ENCODE results near the gene OSR1.

DNA sequence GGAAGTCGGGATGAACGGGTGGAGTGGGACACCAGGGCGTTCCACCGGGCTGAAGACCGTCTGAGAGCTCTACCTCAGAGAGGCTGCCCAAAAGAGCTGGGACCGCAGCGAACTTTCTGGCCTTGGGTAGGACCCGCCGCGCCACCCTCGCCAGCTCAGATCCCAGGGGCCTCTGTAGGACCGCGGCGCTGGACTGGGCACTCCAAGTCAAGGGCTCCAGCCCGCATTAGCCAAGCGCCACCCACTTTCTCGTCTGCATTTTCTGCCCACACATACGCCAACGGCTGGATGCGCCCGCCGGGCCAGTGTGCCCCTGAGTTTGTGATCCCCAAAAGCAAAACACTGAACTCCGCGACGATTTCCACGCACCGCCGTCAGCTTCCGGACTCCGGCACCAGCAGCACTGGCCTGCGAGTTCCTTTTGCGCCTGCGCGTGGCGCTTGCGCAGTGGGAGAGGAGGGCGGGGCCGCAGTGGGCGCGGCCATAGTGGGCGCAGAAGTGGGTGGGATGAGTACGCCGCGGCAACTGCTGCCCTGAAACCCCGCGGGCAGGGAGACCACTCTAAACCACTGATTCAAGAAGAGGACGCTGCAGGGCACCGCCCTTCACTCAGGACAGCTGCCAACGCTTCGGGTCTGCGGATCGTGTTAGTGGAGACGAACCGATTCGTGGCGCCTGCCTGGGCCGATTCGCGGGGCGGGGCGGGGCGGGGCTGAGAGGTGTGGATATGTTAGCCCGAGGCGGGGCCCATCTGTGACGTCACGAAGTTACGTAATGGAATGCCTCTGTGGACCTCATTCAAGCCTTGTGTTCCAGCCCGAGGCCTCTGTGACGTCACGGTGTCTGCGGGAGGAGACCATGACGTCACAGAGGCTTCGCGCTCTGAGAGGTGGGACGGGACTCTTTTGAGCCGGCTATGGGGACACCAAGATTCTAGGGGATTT, 10.5 kb downstream of the OSR1 start:
- TF ChIP-seq, protein P1, sequence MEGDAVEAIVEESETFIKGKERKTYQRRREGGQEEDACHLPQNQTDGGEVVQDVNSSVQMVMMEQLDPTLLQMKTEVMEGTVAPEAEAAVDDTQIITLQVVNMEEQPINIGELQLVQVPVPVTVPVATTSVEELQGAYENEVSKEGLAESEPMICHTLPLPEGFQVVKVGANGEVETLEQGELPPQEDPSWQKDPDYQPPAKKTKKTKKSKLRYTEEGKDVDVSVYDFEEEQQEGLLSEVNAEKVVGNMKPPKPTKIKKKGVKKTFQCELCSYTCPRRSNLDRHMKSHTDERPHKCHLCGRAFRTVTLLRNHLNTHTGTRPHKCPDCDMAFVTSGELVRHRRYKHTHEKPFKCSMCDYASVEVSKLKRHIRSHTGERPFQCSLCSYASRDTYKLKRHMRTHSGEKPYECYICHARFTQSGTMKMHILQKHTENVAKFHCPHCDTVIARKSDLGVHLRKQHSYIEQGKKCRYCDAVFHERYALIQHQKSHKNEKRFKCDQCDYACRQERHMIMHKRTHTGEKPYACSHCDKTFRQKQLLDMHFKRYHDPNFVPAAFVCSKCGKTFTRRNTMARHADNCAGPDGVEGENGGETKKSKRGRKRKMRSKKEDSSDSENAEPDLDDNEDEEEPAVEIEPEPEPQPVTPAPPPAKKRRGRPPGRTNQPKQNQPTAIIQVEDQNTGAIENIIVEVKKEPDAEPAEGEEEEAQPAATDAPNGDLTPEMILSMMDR (conservative IDR thresholded peaks at IDR 0.05 in 1 of 2, IDR thresholded peaks at IDR 0.05 in 1 of 2; ENCODE audit: low read depth in 1 of 2, low read length in 2 of 2), result no peak
- no peak for TF ChIP-seq EZH2 (IDR thresholded peaks at IDR 0.05; ENCODE audit: low read length, missing control alignments)
